Lower leg skin (tissue), 4 donors: Measurements from ENCODE around the gene TMEM260. TPM values are rescaled to one million over a fixed set of nuclear protein-coding genes. Genes with fewer than 3 reads are reported as not detected.

Experiments
- DNase-seq, 2 donors: peaks; one replicate each; pipeline ENCODE4 v3.0.0-alpha.2; 2019; ENCODE audit warnings: low spot score in 2 of 2
- H3K4me3 ChIP-seq: fragments of 200-600 bp; sonication (generic); 2 replicates; pipeline ENCODE4 v1.5.1; 2017; ENCODE audit warnings: mild to moderate bottlenecking, low read depth; ENCODE audit not compliant: poor library complexity, severe bottlenecking
- POLR2A ChIP-seq, 2 donors: fragments of 450-650 bp; IDR thresholded peaks; one replicate each; pipeline ENCODE4 v1.6.1; 2016 to 2017; ENCODE audit warnings: antibody characterized with exemption in 2 of 2, mild to moderate bottlenecking in 1 of 2, moderate library complexity in 1 of 2
- WGBS, 2 donors: methylation state at CpG; one replicate each; pipeline ENCODE4 v1.1.5; 2018; 5-methylcytosine and 5-hydroxymethylcytosine counted together
- intact Hi-C: fragments of 100-400 bp; cut with DNase I; formaldehyde crosslinking; loops from one replicate; pipeline ENCODE4 v1.15.0; 2023; ENCODE audit warnings: low total_unique reads
- total RNA-seq, 4 donors: library from RNA; depleted of rRNA; stranded (reverse); fragments of >200 nt; gene quantifications; one replicate each; pipeline ENCODE4 v1.1.0, GENCODE V29; 2016
- TF ChIP-seq, protein P1 (sequence below), 3 donors: fragments of 450-650 bp; IDR thresholded peaks; one replicate each; pipeline ENCODE4 v1.5.1; 2016; ENCODE audit warnings: antibody characterized with exemption in 3 of 3, mild to moderate bottlenecking in 3 of 3, moderate library complexity in 2 of 3

Gene TMEM260
- total RNA-seq, 4 donors from 2014 or later, result 11.9 to 33.9 (median 22.1) TPM

- TF ChIP-seq, protein P1, sequence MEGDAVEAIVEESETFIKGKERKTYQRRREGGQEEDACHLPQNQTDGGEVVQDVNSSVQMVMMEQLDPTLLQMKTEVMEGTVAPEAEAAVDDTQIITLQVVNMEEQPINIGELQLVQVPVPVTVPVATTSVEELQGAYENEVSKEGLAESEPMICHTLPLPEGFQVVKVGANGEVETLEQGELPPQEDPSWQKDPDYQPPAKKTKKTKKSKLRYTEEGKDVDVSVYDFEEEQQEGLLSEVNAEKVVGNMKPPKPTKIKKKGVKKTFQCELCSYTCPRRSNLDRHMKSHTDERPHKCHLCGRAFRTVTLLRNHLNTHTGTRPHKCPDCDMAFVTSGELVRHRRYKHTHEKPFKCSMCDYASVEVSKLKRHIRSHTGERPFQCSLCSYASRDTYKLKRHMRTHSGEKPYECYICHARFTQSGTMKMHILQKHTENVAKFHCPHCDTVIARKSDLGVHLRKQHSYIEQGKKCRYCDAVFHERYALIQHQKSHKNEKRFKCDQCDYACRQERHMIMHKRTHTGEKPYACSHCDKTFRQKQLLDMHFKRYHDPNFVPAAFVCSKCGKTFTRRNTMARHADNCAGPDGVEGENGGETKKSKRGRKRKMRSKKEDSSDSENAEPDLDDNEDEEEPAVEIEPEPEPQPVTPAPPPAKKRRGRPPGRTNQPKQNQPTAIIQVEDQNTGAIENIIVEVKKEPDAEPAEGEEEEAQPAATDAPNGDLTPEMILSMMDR (IDR thresholded peaks at IDR 0.05), result no peak
- no peak for TF ChIP-seq POLR2A (IDR thresholded peaks at IDR 0.05)
- intact Hi-C loops, result loop anchor here (10.0 kb wide), 1 partner anchor 665 kb away; no protein-coding TSS in a partner anchor
- no peak for DNase-seq
- no peak overlapping the region for H3K4me3 ChIP-seq
- 78% methylated on average over 9 of the region's 9 CpGs for WGBS, 2 donors
Observed at GRCh38 chr14:56650048-56650447, 70.5 kb downstream of the TMEM260 start.

DNA sequence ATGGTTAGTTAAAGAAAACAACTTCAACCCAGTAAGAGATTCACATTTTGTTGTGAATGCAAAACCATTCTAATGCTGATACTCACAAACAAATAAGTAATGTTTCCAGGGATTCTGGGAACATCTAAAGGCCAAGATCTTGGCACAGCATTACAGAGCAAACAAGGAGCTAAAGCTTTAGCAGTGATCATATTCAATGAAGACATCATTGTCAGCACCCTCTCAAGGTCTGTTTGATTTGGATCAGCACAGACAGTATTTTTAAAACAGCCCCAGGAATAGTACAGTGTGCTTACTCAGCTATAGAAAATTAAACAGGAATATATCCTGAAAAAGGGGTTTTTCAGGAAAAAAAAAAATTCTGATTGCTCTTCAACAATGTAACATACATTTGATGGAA lies 71.4 kb downstream of the TMEM260 start:
- H3K4me3 ChIP-seq, result no peak overlapping the region
- DNase-seq, result no peak
- intact Hi-C loops, result loop anchor here (10.0 kb wide), 1 partner anchor 664 kb away; no protein-coding TSS in a partner anchor
- TF ChIP-seq, protein P1 (IDR thresholded peaks at IDR 0.05), result no peak
- no peak for TF ChIP-seq POLR2A (IDR thresholded peaks at IDR 0.05)

- no peak overlapping the region for H3K4me3 ChIP-seq
- WGBS, 2 donors, result 74 to 77% methylated on average over 2 of the region's 2 CpGs
- no peak for DNase-seq
- no peak for TF ChIP-seq POLR2A (IDR thresholded peaks at IDR 0.05)
- TF ChIP-seq, protein P1 (IDR thresholded peaks at IDR 0.05), result no peak
- intact Hi-C loops, result loop anchor here (10.0 kb wide), 1 partner anchor 657 kb away; no protein-coding TSS in a partner anchor
Observed at GRCh38 chr14:56657604-56658003, 78.0 kb downstream of the TMEM260 start.

GRCh38 chr14:56659378-56659777 lies 79.8 kb downstream of the TMEM260 start:
- TF ChIP-seq, protein P1 (IDR thresholded peaks at IDR 0.05), result no peak
- TF ChIP-seq POLR2A (IDR thresholded peaks at IDR 0.05), result no peak
- intact Hi-C loops, result loop anchor here (10.0 kb wide), 1 partner anchor 655 kb away; no protein-coding TSS in a partner anchor
- no peak for DNase-seq
- H3K4me3 ChIP-seq, result no peak overlapping the region
- WGBS, 2 donors, result 42 to 52% methylated on average over 8 of the region's 8 CpGs

- TF ChIP-seq, protein P1 (IDR thresholded peaks at IDR 0.05), result no peak
- TF ChIP-seq POLR2A (IDR thresholded peaks at IDR 0.05), result no peak
- no peak for DNase-seq
- H3K4me3 ChIP-seq, result no peak overlapping the region
- 22 to 23% methylated on average over 7 of the region's 7 CpGs for WGBS, 2 donors
- intact Hi-C loops, result loop anchor here (10.0 kb wide), 1 partner anchor 655 kb away; no protein-coding TSS in a partner anchor
Observed at GRCh38 chr14:56659964-56660551, 80.5 kb downstream of the TMEM260 start.
